SU-DHL-6 (cell line): ENCODE data around the gene FBXL4.

Experiments
- H2AFZ ChIP-seq: fragments of 200-600 bp; sonication (generic); 2 replicates; pipeline ENCODE4 v1.6.1; 2014; ENCODE audit warnings: low read depth, mild to moderate bottlenecking, moderate library complexity, mixed read lengths, antibody characterized with exemption, low read length; ENCODE audit not compliant: severe bottlenecking
- H3F3A ChIP-seq: fragments of 200-600 bp; shearing (Covaris generic); 2 replicates; pipeline ENCODE4 v1.6.0; 2016; ENCODE audit warnings: antibody characterized with exemption, mild to moderate bottlenecking; ENCODE audit not compliant: insufficient read depth
- H3K27ac ChIP-seq: fragments of 200-600 bp; sonication (generic); 2 replicates; pipeline ENCODE4 v1.5.1; 2016; ENCODE audit warnings: low read depth, mild to moderate bottlenecking, low read length, moderate library complexity, mixed read lengths
- H3K27me3 ChIP-seq: fragments of 200-600 bp; sonication (generic), shearing (Covaris generic); 2 replicates; pipeline ENCODE4 v1.6.0; 2014; ENCODE audit warnings: mild to moderate bottlenecking, low read length
- H3K36me3 ChIP-seq: fragments of 200-600 bp; sonication (generic); 2 replicates; pipeline ENCODE4 v1.6.1; 2014; ENCODE audit warnings: mild to moderate bottlenecking, low read length, mixed read lengths
- H3K4me2 ChIP-seq: fragments of 300-600, 200-600 bp; shearing (Covaris generic), sonication (generic); 2 replicates; pipeline ENCODE4 v1.6.0; 2014; ENCODE audit warnings: low read length, low read depth, mild to moderate bottlenecking; ENCODE audit not compliant: poor library complexity, severe bottlenecking
- H3K4me3 ChIP-seq: fragments of 200-600 bp; sonication (generic); 2 replicates; pipeline ENCODE4 v1.5.1; 2014; ENCODE audit warnings: antibody characterized with exemption, low read length, mild to moderate bottlenecking, mixed read lengths; ENCODE audit not compliant: insufficient read depth, poor library complexity, severe bottlenecking
- H3K79me2 ChIP-seq: fragments of 200-600 bp; sonication (generic); 2 replicates; pipeline ENCODE4 v1.6.1; 2014; ENCODE audit warnings: mild to moderate bottlenecking, low read length, moderate library complexity; ENCODE audit not compliant: insufficient read depth
- H3K9ac ChIP-seq: fragments of 200-600 bp; sonication (generic); 2 replicates; pipeline ENCODE4 v1.7.0; 2014; ENCODE audit warnings: mild to moderate bottlenecking, low read length
- H3K9me2 ChIP-seq: fragments of 200-600 bp; sonication (generic); replicated peaks from 2 replicates; pipeline ENCODE4 v1.6.1; 2014; ENCODE audit warnings: low read length; ENCODE audit not compliant: insufficient read depth
- H3K9me3 ChIP-seq: fragments of 200-600 bp; sonication (generic); 2 replicates; pipeline ENCODE4 v1.6.1; 2014; ENCODE audit warnings: low read length, mixed read lengths; ENCODE audit not compliant: insufficient read depth
- H4K20me1 ChIP-seq: fragments of 200-600 bp; sonication (generic); 2 replicates; pipeline ENCODE4 v1.6.1; 2014; ENCODE audit warnings: low read depth, mild to moderate bottlenecking, antibody characterized with exemption, low read length, moderate library complexity, mixed read lengths
- CTCF ChIP-seq: fragments of 200-600 bp; sonication (generic); IDR thresholded peaks from one replicate; pipeline ENCODE4 v1.5.1; 2017; ENCODE audit warnings: antibody characterized with exemption, mild to moderate bottlenecking, low read length, moderate library complexity; ENCODE audit not compliant: insufficient read depth, poor library complexity, severe bottlenecking
- EZH2phosphoT487 ChIP-seq: fragments of 200-600 bp; sonication (generic), shearing (Covaris generic); conservative IDR thresholded peaks from 2 replicates; pipeline ENCODE4 v1.6.1; 2018; ENCODE audit warnings: mild to moderate bottlenecking, antibody characterized with exemption, low read length, moderate library complexity, mixed read lengths

Gene FBXL4

DNA sequence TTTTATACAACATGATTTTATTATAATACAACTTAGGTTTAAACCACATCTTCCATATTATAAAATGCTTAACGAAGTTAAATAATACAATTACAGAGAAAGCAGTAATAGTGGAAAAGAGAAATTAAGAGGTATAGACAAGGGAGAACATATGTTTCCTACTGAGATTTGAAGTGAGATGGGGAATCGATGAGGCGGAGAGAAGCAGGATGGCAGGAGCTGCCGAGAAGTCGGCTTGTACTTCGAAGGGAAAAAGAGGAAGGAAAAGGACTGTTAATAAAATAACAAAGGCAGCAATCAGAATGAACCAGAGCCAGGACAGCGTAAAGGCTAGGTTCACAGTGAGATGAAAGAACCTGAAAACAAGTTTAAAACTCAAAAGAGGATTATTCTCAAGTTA, 15.4 kb downstream of the FBXL4 start:
- no peak overlapping the region for H3K4me2 ChIP-seq
- H3K79me2 ChIP-seq, result peaks cover 73% of the 10 kb centered on the region
- no peak overlapping the region for H3K4me3 ChIP-seq
- H3F3A ChIP-seq, result no peaks in the 10 kb centered on the region
- TF ChIP-seq EZH2phosphoT487 (no peak), CTCF (no peak)
- no peak overlapping the region for H3K27ac ChIP-seq
- H2AFZ ChIP-seq, result no peak overlapping the region
- no peaks in the 10 kb centered on the region for H3K27me3 ChIP-seq
- no peaks in the 10 kb centered on the region for H3K9me3 ChIP-seq
- H3K9ac ChIP-seq, result no peak overlapping the region
- no peaks in the 10 kb centered on the region for H3K9me2 ChIP-seq
- no peaks in the 10 kb centered on the region for H4K20me1 ChIP-seq
- H3K36me3 ChIP-seq, result no peaks in the 10 kb centered on the region

GRCh38 chr6:98931696-98932095, 16.1 kb downstream of the FBXL4 start:
- TF ChIP-seq CTCF (no peak), EZH2phosphoT487 (no peak)
- Histone ChIP-seq H3F3A (no peaks in the 10 kb centered on the region), H3K9ac (no peak overlapping the region), H4K20me1 (no peaks in the 10 kb centered on the region), H3K36me3 (no peaks in the 10 kb centered on the region), H2AFZ (no peak overlapping the region), H3K27me3 (no peaks in the 10 kb centered on the region), H3K4me3 (no peak overlapping the region), H3K79me2 (peaks cover 68% of the 10 kb centered on the region), H3K9me2 (no peaks in the 10 kb centered on the region), H3K9me3 (no peaks in the 10 kb centered on the region), H3K4me2 (no peak overlapping the region), H3K27ac (no peak overlapping the region)

DNA sequence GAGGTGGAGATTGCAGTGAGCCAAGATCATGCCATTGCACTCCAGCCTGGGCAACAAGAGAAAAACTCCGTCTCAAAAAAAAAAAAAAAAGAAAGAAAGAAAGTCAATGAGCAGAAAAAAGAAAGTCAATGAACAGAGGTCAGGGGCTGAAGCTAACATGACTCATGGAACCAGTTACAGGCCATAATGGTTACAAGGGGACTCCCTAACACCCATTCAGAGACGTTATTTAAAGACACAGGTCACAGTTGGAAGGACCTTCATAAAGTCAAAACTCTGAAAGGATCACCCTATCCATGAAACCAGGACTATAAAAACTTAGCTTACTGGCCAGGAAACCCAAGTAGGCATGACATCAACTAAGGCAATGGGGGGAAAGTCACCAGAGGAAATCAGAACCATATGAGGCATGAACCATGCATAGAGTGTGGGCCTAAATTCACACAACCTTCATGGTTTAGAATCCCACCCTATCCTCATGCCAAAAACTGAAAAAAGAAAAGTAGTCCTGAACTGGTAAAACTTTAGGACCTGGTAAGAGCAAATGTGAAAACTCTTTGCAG, 18.2 kb downstream of the FBXL4 start:
- Histone ChIP-seq H3K36me3 (peaks cover 5% of the 10 kb centered on the region), H4K20me1 (no peaks in the 10 kb centered on the region), H3K27me3 (no peaks in the 10 kb centered on the region), H3K9me2 (no peaks in the 10 kb centered on the region), H2AFZ (no peak overlapping the region), H3K9me3 (no peaks in the 10 kb centered on the region), H3K27ac (no peak overlapping the region), H3K4me2 (no peak overlapping the region), H3K4me3 (no peak overlapping the region), H3K79me2 (peaks cover 55% of the 10 kb centered on the region), H3K9ac (no peak overlapping the region), H3F3A (no peaks in the 10 kb centered on the region)
- TF ChIP-seq EZH2phosphoT487 (no peak), CTCF (no peak)
